Measurements from ENCODE around the gene SLC25A10.

SLC25A10 gene

DNA sequence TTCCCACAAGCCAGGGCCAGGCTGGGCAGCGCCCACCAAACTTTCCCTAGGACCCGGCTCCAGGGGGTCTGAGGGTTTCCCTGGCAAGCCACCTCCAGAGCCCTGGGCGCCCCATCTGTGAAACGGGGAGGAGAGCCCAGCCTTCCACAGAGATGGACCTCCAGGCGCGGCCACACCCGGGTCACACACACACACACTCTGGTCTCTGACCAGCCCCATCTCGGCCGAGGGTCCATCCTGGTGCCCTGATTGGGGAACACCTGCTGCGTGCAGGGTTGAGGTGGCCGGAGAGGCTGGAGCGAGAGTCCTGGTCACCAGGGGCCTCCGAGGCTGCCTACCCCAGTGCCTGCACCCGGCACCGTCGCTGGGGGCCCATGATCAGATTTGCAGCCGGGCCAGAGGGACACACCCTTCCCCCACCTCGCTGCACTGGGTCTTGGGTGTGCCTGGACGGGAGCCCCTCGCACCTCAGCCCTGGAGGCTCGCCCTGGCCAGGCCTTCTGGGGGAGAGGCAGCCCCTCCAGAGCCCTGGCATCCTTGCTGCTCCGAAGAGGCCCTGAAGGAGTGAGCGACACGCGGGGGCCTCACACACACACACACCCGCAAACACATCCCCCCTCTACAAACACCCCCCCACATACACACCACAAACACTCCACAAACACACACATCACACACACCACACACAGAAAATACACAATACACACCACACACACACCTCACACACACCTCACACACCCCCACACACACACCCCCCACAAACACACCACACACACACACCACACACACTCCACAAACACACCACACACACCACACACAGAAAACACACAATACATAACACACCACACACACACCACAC lies 29.7 kb downstream of the SLC25A10 start:
- DNase-seq (ENCODE audit: low read depth) = no peak
- TF ChIP-seq, protein P1, sequence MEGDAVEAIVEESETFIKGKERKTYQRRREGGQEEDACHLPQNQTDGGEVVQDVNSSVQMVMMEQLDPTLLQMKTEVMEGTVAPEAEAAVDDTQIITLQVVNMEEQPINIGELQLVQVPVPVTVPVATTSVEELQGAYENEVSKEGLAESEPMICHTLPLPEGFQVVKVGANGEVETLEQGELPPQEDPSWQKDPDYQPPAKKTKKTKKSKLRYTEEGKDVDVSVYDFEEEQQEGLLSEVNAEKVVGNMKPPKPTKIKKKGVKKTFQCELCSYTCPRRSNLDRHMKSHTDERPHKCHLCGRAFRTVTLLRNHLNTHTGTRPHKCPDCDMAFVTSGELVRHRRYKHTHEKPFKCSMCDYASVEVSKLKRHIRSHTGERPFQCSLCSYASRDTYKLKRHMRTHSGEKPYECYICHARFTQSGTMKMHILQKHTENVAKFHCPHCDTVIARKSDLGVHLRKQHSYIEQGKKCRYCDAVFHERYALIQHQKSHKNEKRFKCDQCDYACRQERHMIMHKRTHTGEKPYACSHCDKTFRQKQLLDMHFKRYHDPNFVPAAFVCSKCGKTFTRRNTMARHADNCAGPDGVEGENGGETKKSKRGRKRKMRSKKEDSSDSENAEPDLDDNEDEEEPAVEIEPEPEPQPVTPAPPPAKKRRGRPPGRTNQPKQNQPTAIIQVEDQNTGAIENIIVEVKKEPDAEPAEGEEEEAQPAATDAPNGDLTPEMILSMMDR (IDR thresholded peaks at IDR 0.05; ENCODE audit: low read depth, low read length, missing control alignments) = no peak
- H3K4me3 ChIP-seq (ENCODE audit: low read depth, low read length) = no peak overlapping the region
